PFSK-1 (cell line): Measurements from ENCODE around the gene CNTNAP5.

Experiments used
- FOXP2 ChIP-seq: optimal IDR thresholded peaks from 2 replicates; pipeline ENCODE3; 2011; ENCODE audit warnings: borderline replicate concordance, control low read depth, inconsistent platforms; ENCODE audit not compliant: insufficient read depth; ENCODE audit errors: extremely low read length, extremely low read depth
- POLR2AphosphoS5 ChIP-seq: IDR thresholded peaks from 2 replicates; pipeline ENCODE4 v1.6.1; 2012; ENCODE audit warnings: low read depth, mild to moderate bottlenecking, control low read depth, low read length, moderate library complexity
- SIN3A ChIP-seq: IDR thresholded peaks from 2 replicates; pipeline ENCODE4 v1.6.1; 2012; ENCODE audit warnings: mild to moderate bottlenecking, low read length, moderate library complexity, borderline replicate concordance; ENCODE audit not compliant: insufficient read depth
- TAF1 ChIP-seq: IDR thresholded peaks from 2 replicates; pipeline ENCODE4 v1.6.1; 2012; ENCODE audit warnings: low read length, control low read depth, borderline replicate concordance; ENCODE audit not compliant: insufficient read depth
- TF ChIP-seq, protein P1 (sequence below), 2 experiments: IDR thresholded peaks; 2 replicates each; pipeline versions ENCODE4 v1.6.1 to v1.8.0; 2011 to 2012; ENCODE audit warnings: low read depth in 2 of 2, low read length in 2 of 2, control low read depth in 1 of 2, inconsistent platforms in 1 of 2, mild to moderate bottlenecking in 1 of 2, moderate library complexity in 1 of 2; ENCODE audit not compliant: insufficient read depth in 1 of 2

DNA sequence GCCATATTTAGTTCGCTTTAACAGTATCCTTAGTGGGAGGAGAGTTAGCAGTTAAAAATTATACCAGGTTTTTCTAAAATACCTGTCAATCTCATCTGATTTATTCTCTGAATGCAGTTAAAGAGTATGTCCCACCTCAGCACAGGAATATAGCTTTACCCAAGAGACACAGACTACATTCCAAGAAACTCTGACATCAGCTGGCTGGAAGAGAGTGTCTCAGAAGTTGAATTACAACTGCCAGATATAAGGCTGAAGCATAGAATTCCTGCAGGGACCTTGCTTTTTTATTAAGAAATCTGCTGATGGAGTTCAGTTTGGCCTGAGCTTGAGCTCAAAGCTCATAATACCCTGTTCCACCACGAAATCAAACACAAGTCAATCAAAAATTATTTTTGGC is 25.4 kb upstream of the CNTNAP5 start:
- no peak for TF ChIP-seq POLR2AphosphoS5
- TF ChIP-seq, protein P1, sequence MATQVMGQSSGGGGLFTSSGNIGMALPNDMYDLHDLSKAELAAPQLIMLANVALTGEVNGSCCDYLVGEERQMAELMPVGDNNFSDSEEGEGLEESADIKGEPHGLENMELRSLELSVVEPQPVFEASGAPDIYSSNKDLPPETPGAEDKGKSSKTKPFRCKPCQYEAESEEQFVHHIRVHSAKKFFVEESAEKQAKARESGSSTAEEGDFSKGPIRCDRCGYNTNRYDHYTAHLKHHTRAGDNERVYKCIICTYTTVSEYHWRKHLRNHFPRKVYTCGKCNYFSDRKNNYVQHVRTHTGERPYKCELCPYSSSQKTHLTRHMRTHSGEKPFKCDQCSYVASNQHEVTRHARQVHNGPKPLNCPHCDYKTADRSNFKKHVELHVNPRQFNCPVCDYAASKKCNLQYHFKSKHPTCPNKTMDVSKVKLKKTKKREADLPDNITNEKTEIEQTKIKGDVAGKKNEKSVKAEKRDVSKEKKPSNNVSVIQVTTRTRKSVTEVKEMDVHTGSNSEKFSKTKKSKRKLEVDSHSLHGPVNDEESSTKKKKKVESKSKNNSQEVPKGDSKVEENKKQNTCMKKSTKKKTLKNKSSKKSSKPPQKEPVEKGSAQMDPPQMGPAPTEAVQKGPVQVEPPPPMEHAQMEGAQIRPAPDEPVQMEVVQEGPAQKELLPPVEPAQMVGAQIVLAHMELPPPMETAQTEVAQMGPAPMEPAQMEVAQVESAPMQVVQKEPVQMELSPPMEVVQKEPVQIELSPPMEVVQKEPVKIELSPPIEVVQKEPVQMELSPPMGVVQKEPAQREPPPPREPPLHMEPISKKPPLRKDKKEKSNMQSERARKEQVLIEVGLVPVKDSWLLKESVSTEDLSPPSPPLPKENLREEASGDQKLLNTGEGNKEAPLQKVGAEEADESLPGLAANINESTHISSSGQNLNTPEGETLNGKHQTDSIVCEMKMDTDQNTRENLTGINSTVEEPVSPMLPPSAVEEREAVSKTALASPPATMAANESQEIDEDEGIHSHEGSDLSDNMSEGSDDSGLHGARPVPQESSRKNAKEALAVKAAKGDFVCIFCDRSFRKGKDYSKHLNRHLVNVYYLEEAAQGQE (IDR thresholded peaks at IDR 0.05; ENCODE audit: insufficient read depth in 1 of 2, low read depth in 2 of 2, low read length in 2 of 2): no peak
- no peak for TF ChIP-seq SIN3A
- no peak for TF ChIP-seq TAF1
- TF ChIP-seq FOXP2: no peak
